Smooth muscle cell of the brain vasculature (primary cell): ENCODE measurements around the gene FCGR3B.
A peak's percentile ranks its signal among the peaks of the same experiment; 100 is the strongest.
"Not testable (repeated sequence)": the region's sequence is repeated elsewhere in the genome, so short reads cannot be mapped to it uniquely, and the experiment has no call there.

Source experiments
- DNase-seq: peaks from one replicate; pipeline ENCODE4 v3.0.0-alpha.2; 2012; ENCODE audit warnings: low read depth, low spot score

FCGR3B gene

GRCh38 chr1:161631076-161631475, at the start of gene FCGR3B:
FCGR3B (minus strand) TSS chr1:161631176; CDS start chr1:161631094, 82 bp downstream.
- no peak for DNase-seq

GRCh38 chr1:161678500-161678899, 47.5 kb upstream of the FCGR3B start:
- no peak for DNase-seq

DNA sequence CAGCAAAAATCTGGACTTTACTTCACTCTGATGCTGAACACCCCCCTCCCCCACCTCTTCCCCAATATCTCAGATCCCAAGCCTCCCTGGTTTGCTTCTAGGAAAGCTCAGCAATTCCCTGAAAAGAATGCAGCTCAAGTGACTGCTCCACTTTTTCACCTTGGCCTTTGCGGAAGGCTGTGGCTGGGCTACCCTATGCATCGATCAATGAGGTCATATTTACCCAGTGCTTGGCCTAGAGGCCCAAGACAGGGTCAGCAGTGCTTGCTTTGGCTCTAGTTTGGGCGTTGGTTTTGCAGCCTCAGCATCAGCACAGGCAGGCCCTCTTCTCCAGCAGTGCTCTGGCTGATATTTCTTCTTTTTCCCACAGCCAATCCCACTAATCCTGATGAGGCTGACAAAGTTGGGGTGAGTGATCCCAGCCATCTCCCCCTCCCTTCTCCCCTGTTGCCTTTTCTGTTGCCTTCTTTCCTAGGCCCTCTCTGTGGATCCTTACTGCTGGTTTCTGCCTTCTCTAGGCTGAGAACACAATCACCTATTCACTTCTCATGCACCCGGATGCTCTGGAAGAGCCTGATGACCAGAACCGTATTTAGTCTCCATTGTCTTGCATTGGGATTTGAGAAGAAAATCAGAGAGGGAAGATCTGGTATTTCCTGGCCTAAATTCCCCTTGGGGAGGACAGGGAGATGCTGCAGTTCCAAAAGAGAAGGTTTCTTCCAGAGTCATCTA, 46.1 kb upstream of the FCGR3B start:
- DNase-seq = no peak

GRCh38 chr1:161676441-161676840, 45.5 kb upstream of the FCGR3B start:
- no peak for DNase-seq

- not testable (repeated sequence) for DNase-seq
These were observed 43.9 kb upstream of the FCGR3B start for GRCh38 chr1:161674908-161675307.

DNA sequence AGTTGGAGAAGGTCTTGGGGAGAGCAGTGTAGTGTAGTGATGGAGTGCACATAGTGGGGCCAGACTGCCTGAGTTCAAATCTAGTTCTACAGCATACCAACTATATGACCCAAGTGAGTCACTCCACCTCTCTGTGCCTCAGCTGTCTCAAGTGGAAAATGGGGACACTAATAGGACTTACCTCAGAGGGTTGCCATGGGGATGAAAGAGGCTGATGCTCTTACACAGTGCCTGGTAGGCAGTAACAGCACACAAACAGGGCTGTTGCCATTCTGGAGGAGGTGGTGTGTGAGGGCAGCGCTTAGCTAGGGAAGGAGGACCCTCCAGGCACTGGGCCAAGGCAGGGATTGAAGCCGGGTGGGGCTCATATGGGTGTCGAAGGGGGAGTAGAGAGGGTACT, 43.5 kb upstream of the FCGR3B start:
- DNase-seq = not testable (repeated sequence)

DNA sequence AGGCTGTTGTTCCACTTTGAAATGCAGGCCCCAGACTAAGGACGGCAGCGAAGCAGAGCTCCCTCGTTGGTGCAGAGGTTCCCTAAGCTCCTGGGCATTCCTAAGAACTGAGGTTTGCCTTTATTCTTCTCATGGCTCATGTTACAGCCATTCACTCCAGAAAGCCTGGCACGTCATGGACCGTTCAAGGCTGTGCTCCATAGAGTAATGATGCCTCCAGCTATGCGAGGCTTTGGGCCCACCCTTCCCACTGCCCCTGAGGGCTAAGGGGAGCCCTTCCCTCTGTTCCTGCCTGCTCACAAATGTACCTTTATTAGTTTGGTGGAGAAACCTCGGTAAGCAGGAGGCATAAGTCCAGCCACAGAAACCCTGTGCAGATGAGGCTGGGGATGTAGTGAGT, 42.5 kb upstream of the FCGR3B start:
- DNase-seq = not testable (repeated sequence)

- DNase-seq = not testable (repeated sequence)
These were observed 40.4 kb upstream of the FCGR3B start for GRCh38 chr1:161671045-161672020.

DNA sequence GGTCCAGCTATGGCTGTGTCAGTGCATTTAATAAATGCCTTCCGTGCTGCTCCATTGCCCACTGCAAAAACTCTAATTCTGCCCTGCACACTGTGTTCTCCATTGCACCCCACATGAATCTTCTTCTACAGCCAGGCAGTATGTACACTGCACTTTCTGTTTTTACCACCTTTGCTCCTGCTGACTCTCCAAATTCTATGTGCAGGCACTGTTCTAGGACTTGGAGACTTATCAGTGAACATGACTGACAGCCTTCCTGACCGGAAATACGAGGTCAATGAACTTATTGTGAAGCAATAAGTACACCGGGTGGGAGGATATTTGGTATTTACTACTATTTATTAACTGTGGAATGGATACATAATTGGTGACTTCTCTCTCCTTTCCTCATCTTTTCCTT, 33.7 kb upstream of the FCGR3B start:
- DNase-seq = not testable (repeated sequence)

- DNase-seq = not testable (repeated sequence)
These were observed 32.6 kb upstream of the FCGR3B start for GRCh38 chr1:161663569-161663968.

DNA sequence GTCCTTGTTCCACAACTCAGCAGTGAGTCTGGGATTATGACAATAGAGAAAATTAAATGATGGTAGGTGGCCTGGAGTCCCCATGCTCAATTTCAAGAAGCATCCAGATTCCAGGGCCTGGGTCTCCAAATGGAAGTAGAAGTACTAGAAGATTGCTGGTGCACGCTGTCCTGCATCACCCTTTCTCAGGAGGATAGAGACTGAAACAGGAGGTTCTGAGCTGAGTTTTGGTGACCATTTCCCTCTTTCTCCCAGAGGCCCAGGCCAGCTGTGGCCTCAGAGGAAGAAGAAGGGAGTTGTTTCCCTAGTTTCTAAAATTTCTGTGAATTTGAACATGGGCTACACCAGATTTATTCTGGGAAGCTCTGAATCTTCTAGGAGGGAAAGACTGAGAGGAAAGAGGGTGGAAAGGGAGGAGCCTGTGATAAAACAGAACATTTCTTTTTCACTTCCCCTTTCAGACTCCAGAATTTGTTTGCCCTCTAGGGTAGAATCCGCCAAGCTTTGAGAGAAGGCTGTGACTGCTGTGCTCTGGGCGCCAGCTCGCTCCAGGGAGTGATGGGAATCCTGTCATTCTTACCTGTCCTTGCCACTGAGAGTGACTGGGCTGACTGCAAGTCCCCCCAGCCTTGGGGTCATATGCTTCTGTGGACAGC, 31.8 kb upstream of the FCGR3B start, which contains the start of gene FCGR2B:
TSS of gene FCGR2B (plus strand) at position 460 of the 656 bp plus-strand sequence. CDS start at position 559, 99 bp downstream.
- DNase-seq = not testable (repeated sequence)

DNA sequence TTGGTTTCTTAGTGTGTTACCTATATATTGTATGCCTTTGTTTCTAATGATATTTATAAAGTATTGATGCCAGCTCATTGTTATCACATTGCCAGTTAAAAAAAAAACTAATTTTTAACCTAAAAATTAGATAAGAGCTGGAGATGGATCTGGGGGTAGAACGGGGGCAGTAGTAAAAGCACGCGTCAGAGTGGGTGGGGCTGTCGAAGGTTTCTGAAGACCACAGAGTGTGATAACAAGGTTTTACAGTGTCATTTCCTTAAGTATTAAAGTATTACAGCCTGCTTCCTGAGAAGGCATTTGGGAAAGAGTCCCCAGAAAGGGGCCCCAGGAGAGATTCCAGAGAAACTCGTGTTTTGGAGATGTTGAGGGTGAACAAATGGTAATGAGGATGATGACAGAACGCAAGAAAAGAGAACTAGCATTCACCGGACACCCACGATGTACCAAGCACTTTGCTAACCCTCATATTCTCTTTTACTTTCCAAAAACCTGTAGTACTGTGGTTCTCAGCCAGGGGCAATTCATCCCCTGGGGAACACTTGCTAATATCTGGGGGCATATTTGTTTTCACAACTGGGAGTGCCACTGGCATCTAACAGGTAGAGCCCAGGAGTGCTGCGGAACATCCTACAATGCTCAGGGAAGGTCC, 30.8 kb upstream of the FCGR3B start:
- DNase-seq = not testable (repeated sequence)

- not testable (repeated sequence) for DNase-seq
These were observed 27.5 kb upstream of the FCGR3B start for GRCh38 chr1:161658524-161658923.

GRCh38 chr1:161653971-161654370, 23.0 kb upstream of the FCGR3B start:
- DNase-seq = not testable (repeated sequence)

DNA sequence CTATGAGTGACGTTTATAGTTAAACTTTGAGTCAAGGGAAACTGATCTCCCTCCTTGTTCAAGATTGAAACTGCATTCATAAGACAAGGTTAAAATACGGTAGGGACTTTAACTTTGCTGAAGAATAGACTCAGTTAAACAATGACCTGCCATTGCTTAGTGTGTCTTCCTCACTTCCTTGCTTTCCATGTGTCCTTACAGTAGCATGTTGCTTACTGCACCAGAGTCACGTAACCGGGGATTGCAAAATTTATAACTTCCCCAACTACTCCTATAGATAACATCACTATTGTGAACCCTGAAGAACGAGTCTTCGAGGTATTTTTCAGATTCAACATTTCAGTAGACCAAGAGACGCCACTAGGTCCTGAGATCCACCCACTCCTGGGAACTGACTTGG, 22.6 kb upstream of the FCGR3B start:
- not testable (repeated sequence) for DNase-seq

GRCh38 chr1:161647507-161648360, 16.8 kb upstream of the FCGR3B start:
- peak; percentile 7 for DNase-seq

DNA sequence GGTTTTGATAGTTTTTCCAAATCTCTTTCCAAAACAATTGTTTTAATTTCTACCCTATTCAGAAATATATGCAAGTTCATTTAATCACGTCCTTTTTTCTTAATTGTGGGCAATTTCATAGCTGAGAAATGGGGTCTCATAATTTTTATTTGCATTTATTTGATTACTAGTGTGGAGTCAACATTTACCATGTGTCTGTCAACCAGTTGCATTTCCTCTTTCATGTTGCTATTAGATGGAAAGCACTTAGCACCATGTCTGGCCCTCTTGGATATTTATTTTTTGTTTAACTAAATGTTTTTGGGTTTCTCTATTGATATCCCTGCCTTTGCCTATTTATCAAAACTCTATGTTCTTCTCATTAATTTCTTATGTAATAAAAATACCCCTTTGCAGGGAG, 13.9 kb upstream of the FCGR3B start:
- not testable (repeated sequence) for DNase-seq

DNA sequence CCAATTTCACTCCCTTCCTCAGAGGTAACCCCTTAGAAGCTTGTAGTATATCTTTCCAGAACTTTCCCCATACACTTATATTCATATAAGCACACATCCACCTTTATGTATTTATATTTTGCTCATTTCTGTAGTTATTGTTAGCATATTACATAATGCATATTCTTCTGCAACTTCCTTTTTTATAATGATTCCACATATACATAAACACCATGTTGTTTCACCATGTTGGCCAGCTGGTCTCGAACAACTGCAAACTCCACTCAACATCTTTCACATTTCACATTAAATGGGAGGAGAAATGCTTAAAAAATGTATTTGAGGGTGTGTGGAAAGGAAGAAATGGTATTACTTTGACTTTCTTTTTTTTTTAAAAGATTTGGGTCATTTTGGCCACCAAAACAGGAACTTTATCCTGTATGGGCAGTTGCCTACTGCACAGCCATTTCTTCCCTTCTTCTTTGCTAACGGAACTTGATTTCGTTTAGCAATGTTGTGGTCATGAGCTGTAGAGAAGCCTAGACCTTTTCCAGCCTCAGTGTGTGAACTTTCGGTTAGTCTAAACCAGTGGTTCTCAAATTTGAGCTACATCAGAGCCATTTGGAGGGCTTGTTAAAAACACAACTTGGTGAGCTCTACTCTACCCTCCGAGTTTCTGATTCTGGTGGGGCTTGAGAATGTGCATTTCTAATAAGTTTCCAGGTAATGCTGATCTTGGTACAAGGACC, 12.7 kb upstream of the FCGR3B start:
- not testable (repeated sequence) for DNase-seq

GRCh38 chr1:161642697-161643096, 11.7 kb upstream of the FCGR3B start:
- DNase-seq = not testable (repeated sequence)
